Fibroblast of lung (primary cell): ENCODE measurements around the gene EEF1AKMT3. TPM values are rescaled to one million over a fixed set of nuclear protein-coding genes. Genes with fewer than 3 reads are reported as not detected.

Source experiments
- DNase-seq, 2 donors: peaks; one replicate each; pipeline versions ENCODE4 v3.0.0 to v3.0.0-alpha.2; 2010; ENCODE audit warnings: low read depth in 2 of 2
- H2AFZ ChIP-seq: 2 replicates; pipeline ENCODE4 v1.5.1; 2012; ENCODE audit warnings: low read length, control low read depth, inconsistent platforms
- H3K27ac ChIP-seq: 2 replicates; pipeline ENCODE4 v1.5.1; 2011; ENCODE audit warnings: low read length, control low read depth; ENCODE audit not compliant: insufficient read depth
- H3K27me3 ChIP-seq: 2 replicates; pipeline ENCODE4 v1.5.1; 2011; ENCODE audit warnings: mild to moderate bottlenecking, low read length; ENCODE audit not compliant: control insufficient read depth, insufficient read depth
- H3K36me3 ChIP-seq: 2 replicates; pipeline ENCODE4 v1.5.1; 2011; ENCODE audit warnings: low read length; ENCODE audit not compliant: control insufficient read depth, insufficient read depth
- H3K4me1 ChIP-seq: 2 replicates; pipeline ENCODE4 v1.5.1; 2011; ENCODE audit warnings: low read length; ENCODE audit not compliant: control insufficient read depth, insufficient read depth; ENCODE audit errors: extremely low read depth
- H3K4me2 ChIP-seq: 2 replicates; pipeline ENCODE4 v1.5.1; 2011; ENCODE audit warnings: low read length, control low read depth; ENCODE audit not compliant: insufficient read depth; ENCODE audit errors: extremely low read depth
- H3K4me3 ChIP-seq, 4 experiments: fragments of 200-600 bp in 1 of 4; sonication (generic) in 1 of 4; replicated peaks in 1 of 4; 2 replicates each; pipeline ENCODE4 v1.5.1; 2011 to 2016; ENCODE audit warnings: low read length in 4 of 4, low read depth in 3 of 4, mild to moderate bottlenecking in 3 of 4, control low read depth in 2 of 4, inconsistent platforms in 1 of 4, mixed read lengths in 1 of 4; ENCODE audit not compliant: insufficient read depth in 1 of 4; ENCODE audit errors: control extremely low read depth in 1 of 4
- H3K79me2 ChIP-seq: 2 replicates; pipeline ENCODE4 v1.5.1; 2012; ENCODE audit warnings: mild to moderate bottlenecking, low read length, inconsistent platforms; ENCODE audit not compliant: control insufficient read depth, insufficient read depth
- H3K9ac ChIP-seq: 2 replicates; pipeline ENCODE4 v1.5.1; 2011; ENCODE audit warnings: mild to moderate bottlenecking, low read length, control low read depth; ENCODE audit not compliant: insufficient read depth
- H3K9me3 ChIP-seq: 2 replicates; pipeline ENCODE4 v1.5.1; 2012; ENCODE audit warnings: low read depth, low read length; ENCODE audit not compliant: control insufficient read depth, insufficient read depth
- H4K20me1 ChIP-seq: 2 replicates; pipeline ENCODE4 v1.5.1; 2011; ENCODE audit warnings: low read length; ENCODE audit not compliant: control insufficient read depth, insufficient read depth; ENCODE audit errors: extremely low read depth
- EZH2 ChIP-seq: IDR thresholded peaks from 2 replicates; pipeline ENCODE4 v1.5.1; 2012; ENCODE audit warnings: low read length, control low read depth, mild to moderate bottlenecking; ENCODE audit errors: missing control alignments
- polyA plus RNA-seq, 2 donors: library from polyadenylated mRNA; depleted of rRNA in 1 of 2; stranded (reverse) in 1 of 2; unstranded in 1 of 2; fragments of >200 nt; gene quantifications; 2 replicates each; pipeline ENCODE4 v1.2.1, GENCODE V29; 2011 to 2012; ENCODE audit warnings: missing spikeins in 1 of 2
- total RNA-seq: library from RNA; depleted of rRNA; stranded (reverse); fragments of >200 nt; gene quantifications from 2 replicates; pipeline ENCODE4 v1.2.1, GENCODE V29; 2014
- TF ChIP-seq, protein P1 (sequence below), 2 donors: IDR thresholded peaks in 1 of 2; conservative IDR thresholded peaks in 1 of 2; 1 replicate in 1 of 2; 2 replicates in 1 of 2; pipeline ENCODE4 v1.5.1; 2011 to 2012; ENCODE audit warnings: low read length in 2 of 2, control low read depth in 1 of 2, inconsistent platforms in 1 of 2, low read depth in 1 of 2, mild to moderate bottlenecking in 1 of 2

EEF1AKMT3 gene
- total and polyA plus RNA-seq, 2 donors (not counting 1 experiment from before 2014, with no cell fraction given) = 8.9 to 11.9 TPM

DNA sequence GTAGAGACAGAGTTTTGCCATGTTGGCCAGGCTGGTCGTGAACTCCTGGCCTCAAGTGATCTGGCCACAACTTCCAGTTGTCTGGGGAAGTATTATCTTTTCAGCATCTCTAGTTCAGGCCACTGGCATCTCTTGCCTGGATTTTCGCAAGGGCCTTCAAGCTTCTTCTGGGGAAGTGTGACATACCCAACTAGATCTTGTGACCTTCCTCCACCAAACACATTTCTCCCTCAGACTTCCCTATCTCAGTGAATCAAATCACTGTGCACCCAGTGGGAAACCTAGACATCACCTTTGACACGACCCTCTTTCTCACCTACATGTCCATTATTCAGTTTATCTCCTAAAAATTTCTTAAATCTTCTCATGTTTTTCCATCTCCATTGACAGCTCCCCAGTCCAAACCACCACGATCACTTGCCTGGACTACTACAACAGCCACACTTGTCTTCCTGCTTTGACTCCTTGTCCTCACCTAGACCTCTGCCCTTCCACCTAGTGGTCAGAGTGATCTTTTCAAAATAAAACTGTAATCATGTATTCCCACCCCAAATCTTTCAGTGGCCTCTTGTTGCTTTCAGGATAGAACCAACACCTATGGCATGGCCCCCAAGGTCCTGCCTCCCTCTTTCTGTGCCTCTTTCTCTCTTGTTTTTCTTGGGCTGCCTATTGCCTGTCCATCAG lies 3.3 kb downstream of the EEF1AKMT3 start:
- Histone ChIP-seq H3K27me3 (no peaks in the 10 kb centered on the region), H3K4me1 (peaks cover 7% of the 10 kb centered on the region), H3K79me2 (peaks cover 5% of the 10 kb centered on the region), H3K27ac (no peak overlapping the region), H3K36me3 (peaks cover 3% of the 10 kb centered on the region), H3K9me3 (no peaks in the 10 kb centered on the region), H3K9ac (no peak overlapping the region), H2AFZ (no peak overlapping the region), H4K20me1 (no peaks in the 10 kb centered on the region), H3K4me3 (no peak overlapping the region), H3K4me2 (no peak overlapping the region)
- TF ChIP-seq EZH2 = no peak
- TF ChIP-seq, protein P1, sequence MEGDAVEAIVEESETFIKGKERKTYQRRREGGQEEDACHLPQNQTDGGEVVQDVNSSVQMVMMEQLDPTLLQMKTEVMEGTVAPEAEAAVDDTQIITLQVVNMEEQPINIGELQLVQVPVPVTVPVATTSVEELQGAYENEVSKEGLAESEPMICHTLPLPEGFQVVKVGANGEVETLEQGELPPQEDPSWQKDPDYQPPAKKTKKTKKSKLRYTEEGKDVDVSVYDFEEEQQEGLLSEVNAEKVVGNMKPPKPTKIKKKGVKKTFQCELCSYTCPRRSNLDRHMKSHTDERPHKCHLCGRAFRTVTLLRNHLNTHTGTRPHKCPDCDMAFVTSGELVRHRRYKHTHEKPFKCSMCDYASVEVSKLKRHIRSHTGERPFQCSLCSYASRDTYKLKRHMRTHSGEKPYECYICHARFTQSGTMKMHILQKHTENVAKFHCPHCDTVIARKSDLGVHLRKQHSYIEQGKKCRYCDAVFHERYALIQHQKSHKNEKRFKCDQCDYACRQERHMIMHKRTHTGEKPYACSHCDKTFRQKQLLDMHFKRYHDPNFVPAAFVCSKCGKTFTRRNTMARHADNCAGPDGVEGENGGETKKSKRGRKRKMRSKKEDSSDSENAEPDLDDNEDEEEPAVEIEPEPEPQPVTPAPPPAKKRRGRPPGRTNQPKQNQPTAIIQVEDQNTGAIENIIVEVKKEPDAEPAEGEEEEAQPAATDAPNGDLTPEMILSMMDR (conservative IDR thresholded peaks at IDR 0.05 in 1 of 2, IDR thresholded peaks at IDR 0.05 in 1 of 2; ENCODE audit: low read depth in 1 of 2, low read length in 2 of 2) = no peak
- DNase-seq = no peak

DNA sequence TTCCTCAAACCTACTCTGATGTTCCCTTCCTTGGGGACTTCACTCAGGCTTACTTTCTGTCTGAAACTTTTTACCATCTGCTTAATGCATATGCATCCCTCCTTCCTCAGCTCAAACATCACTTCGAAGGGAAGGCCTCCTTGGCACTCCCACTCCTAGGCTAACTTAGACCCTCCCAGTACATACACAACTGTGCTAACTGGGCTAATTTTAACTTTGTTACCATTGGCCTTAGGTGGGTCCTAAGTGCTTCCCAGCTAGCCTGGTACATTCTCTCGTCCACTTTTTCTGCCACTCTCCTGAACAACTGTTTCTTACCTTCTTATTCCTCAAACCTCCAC lies 3.8 kb downstream of the EEF1AKMT3 start:
- Histone ChIP-seq H2AFZ (no peak overlapping the region), H3K36me3 (peaks cover 1% of the 10 kb centered on the region), H3K4me2 (no peak overlapping the region), H3K79me2 (peaks cover 1% of the 10 kb centered on the region), H3K9me3 (no peaks in the 10 kb centered on the region), H3K4me1 (peaks cover 2% of the 10 kb centered on the region), H3K4me3 (no peak overlapping the region), H4K20me1 (no peaks in the 10 kb centered on the region), H3K9ac (no peak overlapping the region), H3K27ac (no peak overlapping the region), H3K27me3 (no peaks in the 10 kb centered on the region)
- DNase-seq = no peak
- TF ChIP-seq, protein P1 (conservative IDR thresholded peaks at IDR 0.05 in 1 of 2, IDR thresholded peaks at IDR 0.05 in 1 of 2; ENCODE audit: low read depth in 1 of 2, low read length in 2 of 2) = no peak
- TF ChIP-seq EZH2 = no peak

- TF ChIP-seq, protein P1 (conservative IDR thresholded peaks at IDR 0.05 in 1 of 2, IDR thresholded peaks at IDR 0.05 in 1 of 2; ENCODE audit: low read depth in 1 of 2, low read length in 2 of 2) = no peak
- TF ChIP-seq EZH2 = no peak
- no peaks in the 10 kb centered on the region for H3K4me1 ChIP-seq
- H2AFZ ChIP-seq = no peak overlapping the region
- no peaks in the 10 kb centered on the region for H3K79me2 ChIP-seq
- H3K9ac ChIP-seq = no peak overlapping the region
- no peaks in the 10 kb centered on the region for H4K20me1 ChIP-seq
- H3K9me3 ChIP-seq = no peaks in the 10 kb centered on the region
- no peak overlapping the region for H3K4me2 ChIP-seq
- no peak for DNase-seq
- no peak overlapping the region for H3K4me3 ChIP-seq
- H3K27ac ChIP-seq = no peak overlapping the region
- H3K27me3 ChIP-seq = no peaks in the 10 kb centered on the region
- H3K36me3 ChIP-seq = peaks cover 1% of the 10 kb centered on the region
These were observed 5.0 kb downstream of the EEF1AKMT3 start for GRCh38 chr12:57777367-57777766.
